Keratinocyte (primary cell): ENCODE data around the gene TRNAU1AP.

ENCODE experiments used
- CTCF ChIP-seq, 3 experiments: IDR thresholded peaks in 1 of 3; conservative IDR thresholded peaks in 1 of 3; optimal IDR thresholded peaks in 1 of 3; 2 replicates in 2 of 3; 3 replicates in 1 of 3; pipeline versions ENCODE3 to v1.5.1; 2011; ENCODE audit warnings: low read length in 3 of 3, mild to moderate bottlenecking in 3 of 3, moderate library complexity in 2 of 3, control low read depth in 1 of 3, inconsistent platforms in 1 of 3; ENCODE audit not compliant: insufficient read depth in 2 of 3; ENCODE audit errors: extremely low read depth in 1 of 3
- EZH2 ChIP-seq: IDR thresholded peaks from one replicate; pipeline ENCODE4 v1.6.1; 2012; ENCODE audit warnings: inconsistent platforms, mild to moderate bottlenecking, low read length, moderate library complexity

GRCh38 chr1:28530456-28530855, 22.4 kb upstream of the TRNAU1AP start:
- no peak for TF ChIP-seq CTCF (optimal IDR thresholded peaks at IDR 0.05 in 1 of 3, IDR thresholded peaks at IDR 0.05 in 1 of 3, conservative IDR thresholded peaks at IDR 0.05 in 1 of 3; ENCODE audit: extremely low read depth in 1 of 3, insufficient read depth in 2 of 3, low read length in 3 of 3)
- TF ChIP-seq EZH2: no peak
